ENCODE data around the gene EVI5L. TPM values are rescaled to one million over a fixed set of nuclear protein-coding genes. Genes with fewer than 3 reads are reported as not detected.

Gene EVI5L
- total and polyA plus RNA-seq, 2 of the 13 experiments (the other 11 are each of a cell fraction or from before 2014, with no cell fraction given): 1.7 to 2.4 TPM

- H3K4me3 ChIP-seq (replicated peaks in 1 of 3; ENCODE audit: insufficient read depth in 1 of 3, low read depth in 2 of 3, low read length in 3 of 3): no peak overlapping the region
- ChIA-PET CTCF (ENCODE audit: low intra/inter-chr PET ratio, low total read pairs) (no interaction called here), POLR2A (interaction anchor here (1.9 to 2.6 kb wide), 2 partner anchors 8 to 9 kb away, joined by 6 to 8 read pairs; partner anchors contain the start of genes MAP2K7 and SNAPC2)
- H2AFZ ChIP-seq (ENCODE audit: low read length): no peak overlapping the region
- no peaks in the 10 kb centered on the region for H3K27me3 ChIP-seq (ENCODE audit: control insufficient read depth in 1 of 2, insufficient read depth in 2 of 2, low read length in 2 of 2)
- TF ChIP-seq, protein P1, sequence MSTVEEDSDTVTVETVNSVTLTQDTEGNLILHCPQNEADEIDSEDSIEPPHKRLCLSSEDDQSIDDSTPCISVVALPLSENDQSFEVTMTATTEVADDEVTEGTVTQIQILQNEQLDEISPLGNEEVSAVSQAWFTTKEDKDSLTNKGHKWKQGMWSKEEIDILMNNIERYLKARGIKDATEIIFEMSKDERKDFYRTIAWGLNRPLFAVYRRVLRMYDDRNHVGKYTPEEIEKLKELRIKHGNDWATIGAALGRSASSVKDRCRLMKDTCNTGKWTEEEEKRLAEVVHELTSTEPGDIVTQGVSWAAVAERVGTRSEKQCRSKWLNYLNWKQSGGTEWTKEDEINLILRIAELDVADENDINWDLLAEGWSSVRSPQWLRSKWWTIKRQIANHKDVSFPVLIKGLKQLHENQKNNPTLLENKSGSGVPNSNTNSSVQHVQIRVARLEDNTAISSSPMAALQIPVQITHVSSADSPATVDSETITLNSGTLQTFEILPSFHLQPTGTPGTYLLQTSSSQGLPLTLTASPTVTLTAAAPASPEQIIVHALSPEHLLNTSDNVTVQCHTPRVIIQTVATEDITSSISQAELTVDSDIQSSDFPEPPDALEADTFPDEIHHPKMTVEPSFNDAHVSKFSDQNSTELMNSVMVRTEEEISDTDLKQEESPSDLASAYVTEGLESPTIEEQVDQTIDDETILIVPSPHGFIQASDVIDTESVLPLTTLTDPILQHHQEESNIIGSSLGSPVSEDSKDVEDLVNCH (CRISPR knock-in tag; IDR thresholded peaks at IDR 0.05): no peak
- no peak for TF ChIP-seq AKAP8 (CRISPR knock-in tag; IDR thresholded peaks at IDR 0.05)
- peak; percentile 19 for TF ChIP-seq SRSF1 (optimal IDR thresholded peaks at IDR 0.05; ENCODE audit: low read depth, low read length)
- TF ChIP-seq AGO2 (optimal IDR thresholded peaks at IDR 0.05; ENCODE audit: low read depth, low read length): peak; percentile 80
- TF ChIP-seq SNAI1 (CRISPR knock-in tag; IDR thresholded peaks at IDR 0.05; ENCODE audit: borderline replicate concordance): no peak
- peak; percentile 16 for TF ChIP-seq HNRNPLL (IDR thresholded peaks at IDR 0.05; ENCODE audit: low read depth, low read length, poor library complexity, severe bottlenecking)
- TF ChIP-seq FOXO1 (CRISPR knock-in tag; IDR thresholded peaks at IDR 0.05): no peak
- TF ChIP-seq RBFOX2 (IDR thresholded peaks at IDR 0.05; ENCODE audit: low read depth, low read length): 0 out of 2 replicates have a peak, but pooled peaks have one; percentile 28
- no peak for TF ChIP-seq ZNF792 (CRISPR knock-in tag; IDR thresholded peaks at IDR 0.05)
- H3K4me2 ChIP-seq (ENCODE audit: low read depth, low read length): no peak overlapping the region
- no peaks in the 10 kb centered on the region for H3K9me3 ChIP-seq (ENCODE audit: low read length)
- H3K27ac ChIP-seq (ENCODE audit: extremely low read length, insufficient read depth, low read length): no peak overlapping the region
- intact Hi-C loops (cut with micrococcal nuclease; ENCODE audit: unreplicated experiment): no loop called here
- in situ Hi-C loops (cut with HindIII; ENCODE audit: extremely low pct_ligation_motif_present, low pct_unique_long_range_greater_than_20kb): no loop called here
- no peak overlapping the region for H3K9ac ChIP-seq (ENCODE audit: insufficient read depth, low read depth, low read length)
- WGBS (ENCODE audit: low lambda C conversion rate): 97% methylated on average over 37 of the region's 39 CpGs
- ATAC-seq (no peak), DNase-seq (ENCODE audit: low spot score) (no peak), FAIRE-seq (no peak)
- BruUV-seq (replicated peaks): no TSS peak
- peaks cover 3% of the 10 kb centered on the region; the same call in 1 of the 2 replicates for H4K20me1 ChIP-seq (ENCODE audit: insufficient read depth, low read length)
- H3K4me1 ChIP-seq (ENCODE audit: insufficient read depth, low read length): peaks cover 19% of the 10 kb centered on the region
- no peaks in the 10 kb centered on the region for H3K79me2 ChIP-seq (ENCODE audit: insufficient read depth, low read length)
- peaks cover 4 to 20% of the 10 kb centered on the region in 2 experiments; a peak in 3 of 5 replicates for H3K36me3 ChIP-seq (replicated peaks in 1 of 2; ENCODE audit: control insufficient read depth in 1 of 2, insufficient read depth in 2 of 2, low read length in 2 of 2)
These were observed 82.9 kb downstream of the EVI5L start for GRCh38 chr19:7912697-7913564.
